Peyer's patch (tissue), 4 donors: ENCODE measurements around the gene RPL19.

Source experiments
- POLR2A ChIP-seq, 2 donors: fragments of 450-650 bp; IDR thresholded peaks; one replicate each; pipeline ENCODE4 v1.5.1; 2017; ENCODE audit warnings: antibody characterized with exemption in 2 of 2, mild to moderate bottlenecking in 2 of 2, moderate library complexity in 2 of 2
- TF ChIP-seq, protein P1 (sequence below), 6 experiments: fragments of 450-650 bp in 4 of 6; fragments of 200-600 bp in 2 of 6; sonication (generic) in 1 of 6; IDR thresholded peaks; one replicate each; pipeline ENCODE4 v1.5.1; 2017 to 2019; ENCODE audit warnings: antibody characterized with exemption in 6 of 6, mild to moderate bottlenecking in 3 of 6, moderate library complexity in 1 of 6

DNA sequence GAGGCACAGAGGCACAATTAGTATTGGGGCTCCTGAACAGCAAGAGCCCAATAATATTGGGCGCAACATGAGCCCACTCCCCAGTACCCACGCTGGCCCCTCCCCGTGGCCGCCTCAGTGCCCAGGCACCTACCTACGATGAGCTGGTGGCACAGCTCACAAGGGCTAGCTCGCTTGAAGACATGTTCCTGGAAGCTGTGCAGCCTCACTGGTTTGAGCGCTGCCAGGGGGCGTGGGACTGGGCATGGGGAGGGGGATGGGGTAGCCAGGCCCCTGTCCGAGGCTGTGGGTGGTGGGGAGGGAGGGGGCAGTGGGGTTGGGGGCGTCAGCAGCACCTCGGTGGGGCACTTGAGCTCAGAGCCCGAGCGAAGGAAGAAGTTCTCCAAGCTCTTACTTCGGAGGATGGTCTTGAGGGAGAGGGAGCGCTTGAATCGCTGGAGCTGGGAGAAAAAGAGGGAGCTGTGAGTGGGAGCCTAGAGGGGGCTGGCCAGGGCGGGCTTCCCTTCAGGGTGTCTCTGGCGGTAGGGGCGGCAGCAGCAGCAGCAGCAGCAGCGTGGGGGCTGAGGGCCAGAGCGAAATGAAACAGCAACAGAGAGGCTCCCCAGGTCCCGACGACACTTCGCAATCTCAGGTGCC lies 17.8 kb downstream of the RPL19 start:
- no peak for TF ChIP-seq POLR2A (IDR thresholded peaks at IDR 0.05)
- TF ChIP-seq, protein P1, sequence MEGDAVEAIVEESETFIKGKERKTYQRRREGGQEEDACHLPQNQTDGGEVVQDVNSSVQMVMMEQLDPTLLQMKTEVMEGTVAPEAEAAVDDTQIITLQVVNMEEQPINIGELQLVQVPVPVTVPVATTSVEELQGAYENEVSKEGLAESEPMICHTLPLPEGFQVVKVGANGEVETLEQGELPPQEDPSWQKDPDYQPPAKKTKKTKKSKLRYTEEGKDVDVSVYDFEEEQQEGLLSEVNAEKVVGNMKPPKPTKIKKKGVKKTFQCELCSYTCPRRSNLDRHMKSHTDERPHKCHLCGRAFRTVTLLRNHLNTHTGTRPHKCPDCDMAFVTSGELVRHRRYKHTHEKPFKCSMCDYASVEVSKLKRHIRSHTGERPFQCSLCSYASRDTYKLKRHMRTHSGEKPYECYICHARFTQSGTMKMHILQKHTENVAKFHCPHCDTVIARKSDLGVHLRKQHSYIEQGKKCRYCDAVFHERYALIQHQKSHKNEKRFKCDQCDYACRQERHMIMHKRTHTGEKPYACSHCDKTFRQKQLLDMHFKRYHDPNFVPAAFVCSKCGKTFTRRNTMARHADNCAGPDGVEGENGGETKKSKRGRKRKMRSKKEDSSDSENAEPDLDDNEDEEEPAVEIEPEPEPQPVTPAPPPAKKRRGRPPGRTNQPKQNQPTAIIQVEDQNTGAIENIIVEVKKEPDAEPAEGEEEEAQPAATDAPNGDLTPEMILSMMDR (IDR thresholded peaks at IDR 0.05): no peak
